Cardiac muscle cell (in vitro differentiated cells and primary cell): ENCODE results near the gene CCDC149. TPM values are rescaled to one million over a fixed set of nuclear protein-coding genes. Genes with fewer than 3 reads are reported as not detected.

Experiments
- DNase-seq, 2 donors: peaks; one replicate each; pipeline versions ENCODE4 v3.0.0 to v3.0.0-alpha.2; 2010 to 2017; ENCODE audit warnings: low read depth in 1 of 2, low spot score in 1 of 2
- H3K27ac ChIP-seq: fragments of 200-600 bp; sonication (generic); 2 replicates; pipeline ENCODE4 v1.5.1; 2016
- H3K27me3 ChIP-seq: fragments of 200-600 bp; sonication (generic); 2 replicates; pipeline ENCODE4 v1.6.0; 2016; ENCODE audit warnings: control low read depth
- H3K36me3 ChIP-seq: fragments of 200-600 bp; sonication (generic); 2 replicates; pipeline ENCODE4 v1.5.1; 2016; ENCODE audit warnings: control low read depth
- H3K4me1 ChIP-seq: fragments of 200-600 bp; sonication (generic); 2 replicates; pipeline ENCODE4 v1.8.1; 2017; ENCODE audit warnings: low read depth, mild to moderate bottlenecking, mixed run types
- H3K4me3 ChIP-seq: fragments of 200-600 bp; sonication (generic); 2 replicates; pipeline ENCODE4 v1.5.1; 2016; ENCODE audit warnings: mild to moderate bottlenecking
- H3K9me3 ChIP-seq: fragments of 200-600 bp; sonication (generic); 2 replicates; pipeline ENCODE4 v1.5.1; 2017; ENCODE audit warnings: low read depth, mild to moderate bottlenecking, control low read depth
- polyA plus RNA-seq: library from polyadenylated mRNA; unstranded; fragments of >200 nt; fragmentation: Nextera tagmentation; extraction: Ambion mirVana; gene quantifications from 2 replicates; pipeline ENCODE4 v1.2.1, GENCODE V29; 2016
- total RNA-seq: library from RNA; depleted of rRNA; stranded (reverse); fragments of >200 nt; gene quantifications from 2 replicates; pipeline ENCODE4 v1.2.3, GENCODE V29; 2016
- TF ChIP-seq, protein P1 (sequence below): IDR thresholded peaks from 2 replicates; pipeline ENCODE4 v1.5.1; 2012; ENCODE audit warnings: low read depth, mild to moderate bottlenecking, low read length

The CCDC149 gene
- total and polyA plus RNA-seq, 2 experiments from 2014 or later: 4.2 to 7.0 TPM

DNA sequence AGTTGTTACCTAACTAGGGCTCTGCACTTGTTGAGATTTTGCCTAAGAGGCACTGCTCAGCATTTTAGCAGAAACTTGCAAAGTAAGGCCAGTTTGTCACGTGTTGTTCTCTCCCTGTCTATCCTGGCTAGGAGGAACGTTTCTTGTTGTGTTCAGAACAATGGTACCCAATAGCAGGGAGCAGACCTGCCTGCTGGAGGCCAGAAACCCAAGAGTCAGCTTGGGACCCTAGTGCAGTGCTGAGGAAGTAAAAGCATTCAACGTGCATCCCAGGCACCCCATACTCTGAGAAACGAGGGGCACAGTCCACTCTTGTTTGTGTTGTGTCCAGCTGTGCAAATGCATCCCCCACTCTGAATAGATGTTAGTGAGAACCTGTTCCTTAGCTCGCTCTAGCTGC, 75.1 kb downstream of the CCDC149 start:
- Histone ChIP-seq H3K36me3 (no peaks in the 10 kb centered on the region), H3K4me1 (no peaks in the 10 kb centered on the region), H3K27me3 (no peaks in the 10 kb centered on the region), H3K27ac (no peak overlapping the region), H3K9me3 (no peaks in the 10 kb centered on the region), H3K4me3 (no peak overlapping the region)
- TF ChIP-seq, protein P1, sequence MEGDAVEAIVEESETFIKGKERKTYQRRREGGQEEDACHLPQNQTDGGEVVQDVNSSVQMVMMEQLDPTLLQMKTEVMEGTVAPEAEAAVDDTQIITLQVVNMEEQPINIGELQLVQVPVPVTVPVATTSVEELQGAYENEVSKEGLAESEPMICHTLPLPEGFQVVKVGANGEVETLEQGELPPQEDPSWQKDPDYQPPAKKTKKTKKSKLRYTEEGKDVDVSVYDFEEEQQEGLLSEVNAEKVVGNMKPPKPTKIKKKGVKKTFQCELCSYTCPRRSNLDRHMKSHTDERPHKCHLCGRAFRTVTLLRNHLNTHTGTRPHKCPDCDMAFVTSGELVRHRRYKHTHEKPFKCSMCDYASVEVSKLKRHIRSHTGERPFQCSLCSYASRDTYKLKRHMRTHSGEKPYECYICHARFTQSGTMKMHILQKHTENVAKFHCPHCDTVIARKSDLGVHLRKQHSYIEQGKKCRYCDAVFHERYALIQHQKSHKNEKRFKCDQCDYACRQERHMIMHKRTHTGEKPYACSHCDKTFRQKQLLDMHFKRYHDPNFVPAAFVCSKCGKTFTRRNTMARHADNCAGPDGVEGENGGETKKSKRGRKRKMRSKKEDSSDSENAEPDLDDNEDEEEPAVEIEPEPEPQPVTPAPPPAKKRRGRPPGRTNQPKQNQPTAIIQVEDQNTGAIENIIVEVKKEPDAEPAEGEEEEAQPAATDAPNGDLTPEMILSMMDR: no peak
- DNase-seq: no peak

DNA sequence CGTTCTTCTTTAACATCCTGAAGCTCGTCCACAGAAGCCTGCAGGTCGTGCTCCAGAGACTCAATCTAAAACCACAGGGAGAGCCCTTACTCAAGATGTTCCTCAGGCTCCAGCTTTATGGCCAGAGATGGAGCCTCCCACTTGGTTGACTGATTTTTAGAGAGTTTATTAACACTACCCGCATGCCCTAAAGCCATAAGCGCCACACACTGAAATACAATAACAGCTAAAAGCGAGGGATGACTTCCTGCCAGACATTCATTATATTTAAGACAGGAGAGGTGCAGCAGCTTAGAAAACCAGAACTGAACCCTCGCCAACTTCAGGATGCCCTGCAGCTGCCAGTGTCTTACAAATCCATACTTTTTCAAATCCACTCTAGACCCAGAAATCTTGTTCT, 75.5 kb downstream of the CCDC149 start:
- TF ChIP-seq, protein P1: no peak
- no peaks in the 10 kb centered on the region for H3K9me3 ChIP-seq
- no peak overlapping the region for H3K4me3 ChIP-seq
- H3K27me3 ChIP-seq: no peaks in the 10 kb centered on the region
- DNase-seq: no peak
- H3K4me1 ChIP-seq: no peaks in the 10 kb centered on the region
- H3K36me3 ChIP-seq: no peaks in the 10 kb centered on the region
- no peak overlapping the region for H3K27ac ChIP-seq

DNA sequence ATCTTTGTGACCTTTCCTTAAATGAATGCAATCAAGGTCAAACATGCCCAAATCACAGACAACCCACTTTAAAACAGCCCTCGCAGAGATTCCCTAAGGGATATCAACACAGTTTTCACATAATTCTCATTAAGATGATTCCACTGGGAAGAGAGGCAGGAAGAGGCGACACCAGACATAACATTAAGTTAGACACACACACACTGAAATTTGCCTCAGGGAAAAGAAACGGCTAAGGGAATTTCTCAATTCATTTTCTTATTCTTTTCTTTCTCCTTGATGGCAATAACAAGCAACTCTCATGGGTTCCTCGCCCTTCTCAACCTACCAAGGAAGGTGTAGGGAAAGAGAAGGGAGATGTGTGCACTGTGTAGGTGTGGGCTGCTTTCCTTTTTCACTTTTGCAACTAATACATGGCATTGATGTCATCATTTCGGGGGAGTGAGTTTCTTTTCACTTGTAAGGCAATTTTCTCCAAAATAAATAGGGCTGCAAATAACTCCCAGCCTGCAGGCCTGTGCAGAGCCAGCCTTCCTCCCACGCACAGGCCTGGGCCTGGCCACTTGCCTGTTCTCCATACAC, 76.1 kb downstream of the CCDC149 start:
- Histone ChIP-seq H3K27ac (no peak overlapping the region), H3K4me3 (no peak overlapping the region), H3K27me3 (no peaks in the 10 kb centered on the region), H3K36me3 (no peaks in the 10 kb centered on the region), H3K4me1 (no peaks in the 10 kb centered on the region), H3K9me3 (no peaks in the 10 kb centered on the region)
- DNase-seq: no peak
- TF ChIP-seq, protein P1: no peak

DNA sequence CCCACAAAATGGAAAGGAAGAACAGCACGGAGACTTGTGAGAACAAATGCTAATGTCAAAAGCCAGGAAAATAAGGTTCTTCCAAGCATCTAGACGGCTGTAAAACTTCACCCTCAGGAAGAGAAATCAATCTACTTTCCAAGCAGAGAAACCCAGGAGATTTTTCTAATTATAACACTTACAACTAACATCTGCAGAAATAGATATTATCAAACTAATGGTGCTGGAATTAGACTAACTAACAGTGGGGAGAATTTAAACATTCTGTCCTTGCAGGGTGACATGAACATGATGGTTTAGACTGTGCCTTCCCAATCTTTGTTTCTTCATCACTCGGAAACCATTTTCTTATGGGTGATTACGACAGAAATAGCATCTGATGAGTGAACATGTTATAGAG, 77.1 kb downstream of the CCDC149 start:
- H3K9me3 ChIP-seq: no peaks in the 10 kb centered on the region
- H3K27me3 ChIP-seq: no peaks in the 10 kb centered on the region
- DNase-seq: no peak
- no peak overlapping the region for H3K27ac ChIP-seq
- H3K4me1 ChIP-seq: no peaks in the 10 kb centered on the region
- TF ChIP-seq, protein P1: no peak
- no peaks in the 10 kb centered on the region for H3K36me3 ChIP-seq
- H3K4me3 ChIP-seq: no peak overlapping the region

DNA sequence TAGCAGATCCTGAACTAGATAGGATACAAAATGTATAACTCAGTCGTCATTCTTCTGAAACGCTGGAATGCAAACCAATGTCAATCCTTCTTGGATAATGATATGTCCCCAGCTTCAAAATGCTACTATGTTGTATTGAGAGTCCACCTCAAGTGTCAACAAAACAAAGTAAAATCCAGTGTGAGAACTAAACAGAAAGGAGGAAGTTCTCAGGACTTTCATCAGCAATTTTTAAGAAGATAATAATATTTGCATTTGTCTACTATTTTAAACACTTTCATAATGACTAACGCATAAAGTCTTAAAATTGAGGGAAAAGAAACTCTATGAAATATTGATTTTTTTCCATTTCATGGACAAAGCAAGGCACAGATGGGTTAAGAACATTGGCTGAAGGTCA, 81.2 kb downstream of the CCDC149 start:
- Histone ChIP-seq H3K27me3 (no peaks in the 10 kb centered on the region), H3K36me3 (no peaks in the 10 kb centered on the region), H3K4me3 (no peak overlapping the region), H3K27ac (no peak overlapping the region), H3K9me3 (no peaks in the 10 kb centered on the region), H3K4me1 (no peaks in the 10 kb centered on the region)
- no peak for DNase-seq
- TF ChIP-seq, protein P1: no peak
